Transverse colon (tissue), 4 donors: ENCODE data around the gene TPSAB1. TPM values are rescaled to one million over a fixed set of nuclear protein-coding genes. Genes with fewer than 3 reads are reported as not detected.

Source experiments
- DNase-seq: peaks from one replicate; pipeline ENCODE4 v3.0.0-alpha.2; 2019
- H3K27ac ChIP-seq, 4 donors: fragments of 200-600 bp; sonication (generic); 2 replicates each; pipeline ENCODE4 v1.5.1; 2016 to 2018; ENCODE audit warnings: inconsistent platforms in 4 of 4
- H3K27me3 ChIP-seq: fragments of 200-600 bp; sonication (generic); 2 replicates; pipeline ENCODE4 v1.5.1; 2017; ENCODE audit warnings: inconsistent platforms
- H3K36me3 ChIP-seq, 4 donors: fragments of 200-600 bp; sonication (generic); 2 replicates each; pipeline ENCODE4 v1.5.1; 2017 to 2019; ENCODE audit warnings: inconsistent platforms in 4 of 4
- H3K4me1 ChIP-seq, 4 donors: fragments of 200-600 bp; sonication (generic); 2 replicates each; pipeline ENCODE4 v1.5.1; 2017 to 2020; ENCODE audit warnings: inconsistent platforms in 4 of 4
- H3K4me3 ChIP-seq, 4 donors: fragments of 200-600 bp; sonication (generic); 1 replicate in 1 of 4; 2 replicates in 3 of 4; pipeline versions ENCODE4 v1.5.1 to v1.6.1; 2017 to 2019; ENCODE audit warnings: inconsistent platforms in 4 of 4
- H3K9me3 ChIP-seq, 2 donors: fragments of 200-600 bp; sonication (generic); 2 replicates each; pipeline ENCODE4 v1.5.1; 2017 to 2019; ENCODE audit warnings: inconsistent platforms in 2 of 2
- EP300 ChIP-seq: sonication (generic); formaldehyde crosslinking; IDR thresholded peaks from one replicate; pipeline ENCODE4 v1.6.1; 2017; ENCODE audit warnings: antibody characterized with exemption, low read depth
- POLR2A ChIP-seq: fragments of 450-650 bp; IDR thresholded peaks from one replicate; pipeline ENCODE4 v1.6.1; 2016; ENCODE audit warnings: antibody characterized with exemption, mild to moderate bottlenecking, moderate library complexity
- POLR2AphosphoS5 ChIP-seq, 3 donors: sonication (generic); formaldehyde crosslinking; IDR thresholded peaks; one replicate each; pipeline ENCODE4 v1.6.1; 2016; ENCODE audit warnings: antibody characterized with exemption in 3 of 3
- WGBS, 2 donors: methylation state at CpG; one replicate each; pipeline ENCODE4 v1.1.5; 2018; ENCODE audit warnings: low coverage in 1 of 2; 5-methylcytosine and 5-hydroxymethylcytosine counted together
- in situ Hi-C, 4 donors: fragments of 200-750 bp; cut with MboI; loops; one replicate each; pipeline versions ENCODE4 v1.15.0 to v1.15.1; 2017; ENCODE audit warnings: low sequenced_read_pairs in 3 of 4, low pct_ligation_motif_present in 1 of 4, low pct_unique_long_range_greater_than_20kb in 1 of 4
- intact Hi-C: fragments of 100-400 bp; cut with DNase I; formaldehyde crosslinking; loops from one replicate; pipeline ENCODE4 v1.15.1; 2023; ENCODE audit warnings: low total_unique reads
- total RNA-seq, 4 donors: library from RNA; depleted of rRNA; stranded (reverse); fragments of >200 nt; gene quantifications; one replicate each; pipeline ENCODE4 v1.1.0, GENCODE V29; 2016
- TF ChIP-seq, protein P1 (sequence below), 5 experiments: fragments of 200-600 bp in 3 of 5; fragments of 450-650 bp in 2 of 5; sonication (generic) in 3 of 5; IDR thresholded peaks; 1 replicate in 2 of 5; 2 replicates in 3 of 5; pipeline ENCODE4 v1.5.1; 2016 to 2017; ENCODE audit warnings: antibody characterized with exemption in 5 of 5, inconsistent platforms in 3 of 5, mild to moderate bottlenecking in 2 of 5, moderate library complexity in 1 of 5

Gene TPSAB1
- total RNA-seq, 4 donors from 2014 or later = 9.4 to 33.7 (median 23.8) TPM

DNA sequence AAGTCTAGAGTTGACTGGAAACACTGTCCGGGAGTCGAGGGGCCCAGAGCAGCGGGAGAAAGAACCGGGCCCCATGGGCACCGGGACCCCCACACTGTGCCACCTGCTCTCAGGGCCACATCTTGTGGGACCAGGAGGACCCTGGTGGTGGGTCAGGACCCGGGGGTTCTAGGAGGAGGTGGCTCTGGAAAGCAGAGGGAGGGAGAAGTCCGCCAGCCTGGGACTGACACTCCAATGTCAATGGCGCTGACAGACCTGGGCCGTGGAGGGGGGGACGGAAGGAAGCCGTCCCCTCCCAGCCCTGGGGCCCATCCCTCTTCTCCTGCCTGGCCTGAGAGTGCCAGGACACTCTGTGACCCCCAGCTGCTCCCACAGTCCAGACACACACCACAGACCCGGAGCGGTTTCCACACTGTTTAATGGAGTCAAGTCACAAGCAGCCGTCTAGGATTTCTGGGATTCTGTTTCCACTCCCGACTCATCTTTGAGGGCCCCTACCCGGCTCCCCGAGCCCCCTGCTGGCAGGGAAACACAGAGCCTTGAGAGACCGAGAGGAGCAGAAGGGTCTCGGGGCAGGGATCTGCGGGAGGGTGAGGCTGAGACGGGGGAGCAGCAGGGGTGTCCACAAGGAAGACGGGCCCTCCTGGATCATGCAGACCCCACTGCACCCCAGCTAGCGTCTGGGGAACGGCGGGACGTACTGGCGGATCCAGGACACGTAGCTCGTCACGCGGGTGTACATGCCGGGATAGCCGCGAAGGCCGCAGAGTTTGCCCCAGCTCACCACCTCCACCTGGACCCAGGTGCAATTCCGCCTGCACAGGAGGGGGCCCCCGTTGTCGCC lies 45.4 kb downstream of the TPSAB1 start:
- Histone ChIP-seq H3K4me3 (no peak overlapping the region), H3K36me3 (no peaks in the 10 kb centered on the region), H3K9me3 (no peaks in the 10 kb centered on the region), H3K27ac (no peak overlapping the region), H3K4me1 (peaks cover 0 to 7% (median 2%) of the 10 kb centered on the region in 4 donors), H3K27me3 (peaks cover 74% of the 10 kb centered on the region)
- WGBS, 2 donors = 69 to 70% methylated on average over 2 to 38 of the region's 38 CpGs
- DNase-seq = no peak
- intact Hi-C loops = no loop called here
- no peak for TF ChIP-seq POLR2AphosphoS5 (IDR thresholded peaks at IDR 0.05)
- TF ChIP-seq POLR2A = no peak
- in situ Hi-C loops = no loop called here

DNA sequence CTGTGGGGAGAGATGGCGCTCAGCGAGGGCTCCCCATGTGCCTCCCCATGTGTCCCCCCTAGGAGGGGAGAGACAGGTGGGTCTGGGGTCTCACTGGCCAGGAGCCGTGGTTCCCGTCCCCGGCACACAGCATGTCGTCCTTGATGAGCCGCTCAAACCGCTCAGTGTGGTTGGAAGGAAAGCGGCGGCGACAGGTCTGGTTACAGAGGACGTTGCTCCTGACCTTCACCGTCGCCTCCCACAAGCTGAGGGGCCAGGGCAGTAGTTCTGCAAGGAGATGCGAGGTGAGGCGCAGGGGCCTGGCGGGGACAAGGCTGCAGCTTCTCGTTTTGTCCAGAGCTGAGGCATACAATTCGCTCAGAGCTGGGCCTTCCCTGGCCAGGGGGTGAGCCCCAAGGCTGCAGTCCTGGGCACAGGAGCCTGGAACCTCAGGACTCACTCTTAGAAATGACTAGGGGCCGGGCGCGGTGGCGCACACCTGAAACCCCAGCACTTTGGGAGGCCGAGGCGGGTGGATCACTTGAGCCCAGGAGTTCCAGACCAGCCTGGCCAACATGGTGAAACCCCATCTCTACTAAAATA lies 46.1 kb downstream of the TPSAB1 start:
- WGBS, 2 donors = 82 to 95% methylated on average over 4 to 25 of the region's 25 CpGs

DNA sequence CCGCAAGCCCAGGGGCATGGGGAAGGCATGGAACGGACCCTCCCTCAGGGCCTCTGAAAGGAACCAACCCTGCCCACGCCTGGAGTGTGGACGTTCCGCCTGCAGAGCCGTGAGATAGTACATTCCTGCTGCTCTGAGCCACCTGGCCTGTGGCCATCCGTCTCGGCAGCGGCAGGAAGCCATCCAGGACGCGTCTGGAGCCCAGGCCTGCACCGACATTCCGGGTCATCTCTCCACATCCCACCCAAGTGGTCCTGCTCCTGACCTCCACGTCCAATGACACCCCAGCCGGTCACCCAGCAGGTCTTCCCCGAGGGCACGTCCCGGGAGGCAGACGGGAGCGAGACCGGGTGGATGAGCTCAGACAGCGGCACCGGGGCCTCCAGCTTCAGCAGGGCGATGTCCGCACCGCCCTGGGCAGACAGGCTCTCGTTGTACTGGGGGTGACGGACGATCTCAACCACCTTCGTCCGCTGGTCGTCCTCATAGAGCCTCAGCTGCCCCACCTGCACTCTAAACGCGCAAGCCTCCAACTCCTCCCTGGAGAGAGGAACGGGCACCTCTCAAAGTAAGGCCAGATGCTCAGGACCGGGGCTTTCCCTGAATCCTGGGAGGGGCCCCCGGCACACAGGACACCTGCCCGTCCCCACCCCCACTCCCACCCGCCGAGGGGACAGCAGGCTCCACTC lies 47.6 kb downstream of the TPSAB1 start:
- Histone ChIP-seq H3K9me3 (no peaks in the 10 kb centered on the region), H3K27me3 (peaks cover 83% of the 10 kb centered on the region), H3K36me3 (no peaks in the 10 kb centered on the region), H3K4me1 (peaks cover 0 to 10% (median 5%) of the 10 kb centered on the region in 4 donors), H3K4me3 (no peak overlapping the region), H3K27ac (no peak overlapping the region)
- in situ Hi-C loops (no loop called here), intact Hi-C loops (no loop called here)
- WGBS, 2 donors = 49% methylated on average over 38 of the region's 40 CpGs; no CpG with 5 or more reads in 1 of the 2 donors
- no peak for TF ChIP-seq EP300
- TF ChIP-seq POLR2A = no peak
- TF ChIP-seq, protein P1, sequence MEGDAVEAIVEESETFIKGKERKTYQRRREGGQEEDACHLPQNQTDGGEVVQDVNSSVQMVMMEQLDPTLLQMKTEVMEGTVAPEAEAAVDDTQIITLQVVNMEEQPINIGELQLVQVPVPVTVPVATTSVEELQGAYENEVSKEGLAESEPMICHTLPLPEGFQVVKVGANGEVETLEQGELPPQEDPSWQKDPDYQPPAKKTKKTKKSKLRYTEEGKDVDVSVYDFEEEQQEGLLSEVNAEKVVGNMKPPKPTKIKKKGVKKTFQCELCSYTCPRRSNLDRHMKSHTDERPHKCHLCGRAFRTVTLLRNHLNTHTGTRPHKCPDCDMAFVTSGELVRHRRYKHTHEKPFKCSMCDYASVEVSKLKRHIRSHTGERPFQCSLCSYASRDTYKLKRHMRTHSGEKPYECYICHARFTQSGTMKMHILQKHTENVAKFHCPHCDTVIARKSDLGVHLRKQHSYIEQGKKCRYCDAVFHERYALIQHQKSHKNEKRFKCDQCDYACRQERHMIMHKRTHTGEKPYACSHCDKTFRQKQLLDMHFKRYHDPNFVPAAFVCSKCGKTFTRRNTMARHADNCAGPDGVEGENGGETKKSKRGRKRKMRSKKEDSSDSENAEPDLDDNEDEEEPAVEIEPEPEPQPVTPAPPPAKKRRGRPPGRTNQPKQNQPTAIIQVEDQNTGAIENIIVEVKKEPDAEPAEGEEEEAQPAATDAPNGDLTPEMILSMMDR (IDR thresholded peaks at IDR 0.05) = no peak
- no peak for TF ChIP-seq POLR2AphosphoS5 (IDR thresholded peaks at IDR 0.05)
- DNase-seq = no peak

More for the DNA sequence above, 46.1 kb downstream of the TPSAB1 start:
- in situ Hi-C loops = no loop called here
- Histone ChIP-seq H3K36me3 (no peaks in the 10 kb centered on the region), H3K9me3 (no peaks in the 10 kb centered on the region), H3K4me3 (no peak overlapping the region), H3K4me1 (peaks cover 0 to 10% (median 5%) of the 10 kb centered on the region in 4 donors), H3K27ac (no peak overlapping the region), H3K27me3 (peaks cover 81% of the 10 kb centered on the region)
- intact Hi-C loops = no loop called here
- TF ChIP-seq EP300 = no peak
- TF ChIP-seq, protein P1 (IDR thresholded peaks at IDR 0.05) = no peak
- no peak for TF ChIP-seq POLR2AphosphoS5 (IDR thresholded peaks at IDR 0.05)
- TF ChIP-seq POLR2A = no peak
- no peak for DNase-seq

DNA sequence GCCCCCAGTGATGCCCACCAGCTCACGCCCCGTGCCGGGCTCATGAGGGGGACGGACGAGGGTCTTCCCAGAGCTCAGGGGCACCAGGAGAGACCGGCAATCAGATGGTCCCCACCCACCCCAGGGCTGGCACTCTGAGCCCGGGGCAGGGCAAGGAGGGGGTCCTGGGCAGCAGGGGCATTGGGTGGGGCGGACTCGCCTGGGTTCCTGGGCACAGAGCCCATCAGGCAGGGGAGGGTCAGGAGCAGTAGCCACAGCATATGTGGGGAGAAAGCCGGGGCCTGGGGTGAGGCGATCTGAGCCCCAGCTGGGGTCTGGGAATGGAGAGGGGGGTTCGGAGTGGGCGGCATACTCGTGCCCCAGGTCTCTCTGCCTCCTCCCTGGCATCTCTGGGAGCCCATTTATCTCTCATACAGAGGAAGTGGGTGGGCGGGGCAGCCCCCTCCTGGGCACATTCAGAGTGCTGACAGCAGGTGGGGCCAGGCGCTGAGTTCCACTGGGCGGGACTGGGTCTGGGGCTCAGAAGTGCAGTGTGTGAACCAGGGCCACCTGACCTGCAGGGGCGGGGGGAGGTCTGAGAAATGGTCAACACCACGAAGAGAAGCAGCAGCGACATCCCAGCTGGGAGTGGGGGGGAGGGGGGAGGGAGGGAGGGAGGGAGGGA lies 48.4 kb downstream of the TPSAB1 start:
- H3K4me1 ChIP-seq = peaks cover 0 to 10% (median 5%) of the 10 kb centered on the region in 4 donors
- no peak for DNase-seq
- no peaks in the 10 kb centered on the region for H3K9me3 ChIP-seq
- TF ChIP-seq, protein P1 (IDR thresholded peaks at IDR 0.05) = no peak
- TF ChIP-seq POLR2AphosphoS5 (IDR thresholded peaks at IDR 0.05) (no peak), EP300 (no peak), POLR2A (no peak)
- H3K36me3 ChIP-seq = no peaks in the 10 kb centered on the region
- no peak overlapping the region for H3K27ac ChIP-seq
- WGBS, 2 donors = 0 to 46% methylated on average over 2 to 17 of the region's 20 CpGs
- H3K4me3 ChIP-seq = no peak overlapping the region
- in situ Hi-C loops = no loop called here
- intact Hi-C loops = no loop called here
- peaks cover 82% of the 10 kb centered on the region for H3K27me3 ChIP-seq
